Hippocampal formation (tissue), 2 donors: ENCODE measurements around the gene ELMO2.
A peak's percentile ranks its signal among the peaks of the same experiment; 100 is the strongest.
"Not testable (repeated sequence)": the region's sequence is repeated elsewhere in the genome, so short reads cannot be mapped to it uniquely, and the experiment has no call there.

Source experiments
- DNase-seq, 2 donors: peaks; one replicate each; lab custom pipeline; 2025; lab: John Stamatoyannopoulos, UW

The ELMO2 gene

DNA sequence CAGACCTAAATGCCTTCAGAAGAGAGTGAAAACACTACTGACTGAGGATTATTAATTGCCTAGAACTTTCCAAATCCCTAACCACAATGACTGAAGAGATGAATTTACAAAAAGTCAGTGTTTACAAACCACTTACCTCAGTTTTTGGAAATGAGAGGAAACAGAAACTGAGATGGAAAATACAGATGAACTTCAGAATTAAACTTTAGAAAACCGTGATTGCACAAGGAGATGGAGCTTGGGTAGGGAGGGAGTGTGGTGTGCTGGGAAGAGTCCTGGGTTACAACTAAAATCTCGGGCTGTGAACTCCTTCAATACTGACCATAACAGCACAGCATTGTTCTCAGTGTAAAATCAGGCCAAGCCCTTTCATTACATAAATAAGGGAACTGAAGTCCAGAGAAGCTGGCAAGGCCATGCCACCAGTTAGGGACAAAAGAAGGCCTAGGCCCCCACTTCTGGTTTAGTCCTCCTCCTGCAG is 4.0 kb downstream of the ELMO2 start:
- peak; percentile 37 to 76 for DNase-seq

DNA sequence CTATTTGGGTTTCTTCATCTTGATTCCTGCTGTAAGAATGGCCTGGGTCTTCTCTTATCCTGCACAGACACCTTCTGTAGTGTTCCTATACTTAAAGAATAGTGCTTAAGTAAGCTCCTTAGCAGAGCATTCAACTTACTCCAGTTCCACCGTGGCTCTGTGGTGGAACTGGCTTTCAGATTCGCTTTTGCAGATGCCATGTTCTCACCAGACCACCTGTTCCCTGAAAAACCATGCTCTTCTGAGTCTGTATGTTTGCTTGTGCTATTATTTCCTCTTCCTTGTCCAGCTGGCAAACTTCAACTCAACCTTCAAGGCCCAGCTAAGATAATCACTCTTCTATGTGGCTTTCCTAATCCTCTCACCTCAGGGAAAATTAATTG is 4.9 kb downstream of the ELMO2 start:
- DNase-seq = no peak

GRCh38 chr20:46400828-46401477 is 5.5 kb downstream of the ELMO2 start:
- no peak for DNase-seq

GRCh38 chr20:46400253-46400652 is 6.2 kb downstream of the ELMO2 start:
- no peak for DNase-seq

- no peak for DNase-seq
Measured at GRCh38 chr20:46399401-46399800, 7.0 kb downstream of the ELMO2 start.

DNA sequence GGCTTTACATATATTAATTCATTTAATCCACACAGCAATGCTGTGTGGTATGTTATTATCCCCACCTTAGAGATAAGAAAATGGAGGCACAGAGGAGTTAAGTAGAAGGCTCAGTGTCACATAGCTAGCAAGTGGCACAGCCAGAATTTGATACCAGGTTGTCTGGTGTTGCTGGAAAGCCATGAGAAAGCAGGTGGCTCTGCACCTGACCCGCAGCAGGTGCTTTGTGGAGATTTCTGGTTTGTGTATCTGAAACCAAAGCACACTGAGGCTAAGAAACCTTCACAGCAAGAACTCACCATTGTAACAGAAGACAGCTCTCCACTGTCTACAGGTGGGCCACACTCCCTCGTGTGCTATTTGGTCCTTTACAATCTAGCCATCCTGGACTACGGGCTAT is 7.5 kb downstream of the ELMO2 start:
- DNase-seq = no peak

- no peak for DNase-seq
Measured at GRCh38 chr20:46396052-46396740, 10.2 kb downstream of the ELMO2 start.

DNA sequence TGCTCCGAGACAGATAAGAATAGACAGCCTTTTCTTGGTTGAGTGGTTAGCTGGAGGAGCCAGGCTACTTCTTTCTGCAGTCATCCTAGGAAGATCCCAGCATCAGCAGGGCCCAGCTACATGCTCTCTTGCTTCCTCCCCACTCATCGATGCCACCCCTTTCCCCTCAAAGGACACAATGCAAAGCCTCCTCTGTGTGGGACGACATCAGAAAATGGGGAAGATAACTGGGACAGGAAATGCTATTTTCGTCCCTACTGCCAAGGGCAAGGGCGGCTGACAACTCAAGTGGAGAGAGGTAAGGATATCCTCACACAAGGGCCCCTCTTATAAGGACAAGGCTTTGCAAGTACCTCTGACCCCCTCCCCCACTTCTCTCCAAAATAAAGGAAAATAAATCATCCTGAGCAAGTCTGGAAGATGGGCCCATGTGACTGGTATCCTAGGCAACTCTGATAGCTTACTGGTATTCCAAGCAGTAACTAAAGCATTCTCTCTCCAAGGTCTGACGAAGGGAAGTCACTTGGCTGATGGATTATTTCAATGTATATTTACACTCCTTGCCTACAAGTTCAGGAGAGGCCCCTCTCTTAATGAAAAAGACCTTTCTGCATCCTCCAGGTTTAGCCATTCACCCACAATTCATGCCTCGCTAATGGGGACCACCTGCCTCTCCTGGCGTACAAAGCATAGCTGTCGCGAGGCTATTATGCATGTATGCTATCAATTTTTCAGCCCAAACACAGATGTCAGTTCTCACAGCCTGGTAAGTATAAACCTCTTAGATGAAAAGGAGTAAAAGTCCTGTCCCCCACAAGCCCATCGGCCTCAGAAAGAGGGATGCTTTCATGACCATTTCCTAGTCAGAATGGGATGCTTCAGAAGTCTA is 11.3 kb downstream of the ELMO2 start:
- DNase-seq = no peak

GRCh38 chr20:46393967-46394366 is 12.4 kb downstream of the ELMO2 start:
- no peak for DNase-seq

DNA sequence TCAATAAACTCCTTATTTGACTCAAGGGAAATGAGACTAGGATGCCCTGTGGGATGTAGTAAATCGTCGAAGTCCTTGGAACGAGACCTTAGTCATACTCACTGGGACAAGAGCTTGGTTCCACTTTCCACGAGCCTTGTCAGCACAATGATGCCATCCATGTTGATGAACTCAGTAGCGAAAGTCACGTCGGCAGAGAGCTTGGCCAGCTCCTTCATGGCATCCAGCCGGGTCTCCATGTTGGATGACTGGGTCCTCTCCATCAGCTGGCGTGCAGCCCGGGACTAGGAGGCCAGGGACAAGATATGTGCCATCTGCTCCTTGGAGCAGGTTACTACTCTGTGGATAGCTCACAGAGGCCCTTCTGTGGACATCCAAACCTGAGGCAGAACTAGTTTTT is 17.5 kb downstream of the ELMO2 start:
- no peak for DNase-seq

GRCh38 chr20:46388201-46388836 is 18.1 kb downstream of the ELMO2 start:
- no peak for DNase-seq

DNA sequence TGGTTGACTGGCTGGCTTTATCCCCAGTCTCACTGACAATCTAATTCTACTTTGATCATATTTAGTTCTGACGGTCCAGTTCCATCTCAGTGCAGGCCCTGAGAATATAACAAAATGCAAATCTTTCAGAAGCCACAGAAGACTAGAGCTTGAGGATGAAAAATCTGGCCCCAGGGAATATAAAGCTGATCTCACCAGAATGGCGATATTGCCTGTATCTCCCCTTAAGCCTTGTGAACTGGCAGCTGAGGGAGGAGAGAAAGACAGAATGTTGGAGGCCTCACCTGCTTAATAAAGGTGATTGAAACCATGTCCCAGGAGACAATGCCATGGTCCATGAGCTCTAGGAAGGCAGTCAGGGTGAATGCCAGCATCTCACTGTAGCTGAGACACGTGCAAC is 19.4 kb downstream of the ELMO2 start:
- not testable (repeated sequence) for DNase-seq

DNA sequence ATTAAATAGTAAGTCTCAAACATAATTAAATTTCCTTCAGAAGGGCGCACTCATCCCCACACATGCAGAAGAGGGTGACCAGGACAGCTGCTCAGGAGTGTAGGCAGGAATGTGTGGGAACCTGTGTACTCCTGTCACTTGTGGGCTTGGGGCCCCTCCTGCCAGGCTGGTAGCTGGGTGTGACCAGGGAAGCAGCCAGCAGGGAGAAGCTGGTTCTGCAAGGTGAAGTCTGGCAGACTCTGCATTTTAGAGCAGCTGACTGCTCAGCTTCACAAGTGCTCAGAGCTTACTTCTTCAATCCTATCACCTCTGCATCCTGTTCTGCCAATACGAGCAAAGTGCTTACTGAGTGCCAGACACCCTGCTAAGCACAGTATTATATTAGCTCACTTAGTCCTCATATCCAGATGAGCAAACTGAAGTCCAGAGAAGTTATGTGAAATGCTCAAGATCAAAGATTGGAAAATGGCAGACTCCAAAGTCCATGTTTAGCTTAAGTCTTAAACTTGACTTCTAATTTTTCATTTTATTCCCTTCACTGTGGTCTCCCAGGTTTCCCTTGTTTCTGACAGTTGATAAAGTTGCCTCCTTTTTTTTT is 27.9 kb downstream of the ELMO2 start:
- no peak for DNase-seq

DNA sequence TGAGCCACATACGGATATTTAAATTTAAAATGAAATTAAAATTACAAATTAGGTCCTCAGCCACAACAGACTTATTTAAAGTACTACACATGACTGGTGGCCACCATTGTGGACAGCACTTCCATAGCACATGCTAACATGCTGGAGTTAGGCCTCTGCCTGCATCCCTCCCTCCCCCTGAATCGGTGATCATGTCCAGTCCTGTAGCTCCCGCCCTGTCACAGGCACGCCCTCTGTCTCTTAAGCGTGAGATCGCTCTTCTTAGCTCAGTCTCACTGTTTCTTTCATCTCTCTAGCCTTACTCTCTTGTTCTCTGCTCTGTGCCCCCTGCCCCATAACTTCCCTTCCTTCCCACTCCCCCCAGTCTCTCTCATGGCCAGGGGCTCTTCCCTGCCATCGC is 28.9 kb downstream of the ELMO2 start:
- no peak for DNase-seq

GRCh38 chr20:46376196-46376785 is 30.1 kb downstream of the ELMO2 start:
- no peak for DNase-seq

- DNase-seq = peak in 1 of 2 donors; percentile 5
Measured at GRCh38 chr20:46375771-46376170, 30.6 kb downstream of the ELMO2 start.

DNA sequence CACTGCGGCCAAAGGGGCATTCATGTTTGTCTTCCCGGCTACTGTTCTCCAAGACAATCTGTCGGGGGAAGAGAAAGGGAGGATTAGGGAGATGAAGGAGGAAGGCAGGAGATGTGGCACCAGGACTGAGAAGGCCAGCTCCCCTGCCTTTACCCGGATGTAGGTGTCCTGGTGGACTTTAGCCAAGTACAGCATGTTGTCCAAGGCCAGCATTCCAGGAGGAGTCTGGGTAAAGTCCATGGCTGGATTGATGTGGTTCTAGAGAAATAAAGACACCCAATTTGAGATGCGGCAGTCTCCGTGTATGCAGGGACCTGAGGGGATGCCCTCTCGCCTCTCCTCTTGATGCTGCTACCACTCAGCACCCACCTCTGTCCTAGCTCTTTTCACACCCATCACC is 32.0 kb downstream of the ELMO2 start:
- DNase-seq = no peak

DNA sequence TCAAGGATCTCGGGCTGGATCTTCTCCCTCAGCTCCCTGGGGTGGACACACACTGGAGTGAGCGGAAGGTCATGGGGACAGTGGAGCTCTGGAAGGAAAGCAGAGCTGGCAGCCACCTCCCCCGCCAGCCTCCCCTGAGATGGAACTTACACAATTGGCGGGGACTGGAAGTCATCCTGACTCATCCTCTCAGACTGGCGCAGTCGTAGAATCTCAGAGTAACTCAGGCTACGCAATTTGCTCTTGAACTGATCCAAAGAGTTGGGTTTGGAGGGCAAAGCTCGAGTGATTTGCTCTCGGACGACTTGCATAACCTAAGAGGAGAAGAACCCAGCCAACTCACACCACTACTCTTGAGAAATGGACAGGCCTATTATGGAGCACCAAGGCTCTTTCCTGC is 34.8 kb downstream of the ELMO2 start:
- no peak for DNase-seq

- no peak for DNase-seq
Measured at GRCh38 chr20:46368902-46369268, 37.5 kb downstream of the ELMO2 start.

GRCh38 chr20:46367967-46368901 is 38.2 kb downstream of the ELMO2 start:
- no peak for DNase-seq
